AML-193 (cell line): Measurements from ENCODE around the gene PARD3B.

Source experiments
- DNase-seq, 2 experiments: peaks; one replicate each; lab custom pipeline; 2025; lab: John Stamatoyannopoulos, UW

The PARD3B gene

DNA sequence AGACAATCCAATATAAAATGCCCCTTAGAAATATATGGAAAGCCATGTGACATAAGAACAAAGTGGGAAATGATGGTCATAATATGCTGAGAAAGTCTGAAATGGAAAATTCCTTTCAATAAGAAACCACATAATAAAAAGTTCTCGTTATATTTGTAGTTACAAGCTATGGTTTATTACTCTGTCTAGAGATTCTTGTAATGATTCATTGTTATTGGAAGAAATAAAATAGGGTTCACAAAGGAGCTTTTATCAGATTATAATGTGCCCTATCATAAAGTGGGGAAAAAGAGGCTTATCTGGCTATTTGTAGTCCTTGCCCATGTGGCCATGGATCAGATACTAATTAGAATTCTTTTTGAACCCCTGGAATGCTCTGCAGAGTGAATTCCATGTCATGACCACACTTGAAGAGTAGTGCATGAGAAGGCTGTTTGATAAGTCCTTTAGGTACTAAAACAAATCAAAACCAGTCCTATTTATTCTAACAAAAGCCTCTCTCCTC lies 716.3 kb downstream of the PARD3B start:
- no peak for DNase-seq

GRCh38 chr2:205267323-205267722 lies 722.0 kb downstream of the PARD3B start:
- no peak for DNase-seq

DNA sequence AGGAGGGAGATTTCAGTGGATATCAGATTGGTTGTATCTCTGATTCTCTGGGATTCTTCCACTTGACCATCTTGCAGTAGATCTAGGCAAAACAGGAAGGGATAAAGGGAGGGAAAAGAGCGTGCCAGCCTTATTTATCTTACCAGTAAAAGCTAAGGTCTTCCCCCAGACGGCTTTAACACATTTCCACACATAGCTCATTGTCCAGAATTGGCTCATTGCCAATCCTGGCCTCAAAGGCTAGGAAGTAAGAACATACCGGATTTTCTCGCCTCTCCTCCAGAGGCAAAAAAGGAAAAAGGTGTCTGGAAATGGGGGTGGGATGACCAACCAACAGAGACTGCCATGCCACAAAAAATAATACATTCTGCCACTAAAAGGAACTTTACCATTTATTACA lies 725.4 kb downstream of the PARD3B start:
- DNase-seq = no peak

DNA sequence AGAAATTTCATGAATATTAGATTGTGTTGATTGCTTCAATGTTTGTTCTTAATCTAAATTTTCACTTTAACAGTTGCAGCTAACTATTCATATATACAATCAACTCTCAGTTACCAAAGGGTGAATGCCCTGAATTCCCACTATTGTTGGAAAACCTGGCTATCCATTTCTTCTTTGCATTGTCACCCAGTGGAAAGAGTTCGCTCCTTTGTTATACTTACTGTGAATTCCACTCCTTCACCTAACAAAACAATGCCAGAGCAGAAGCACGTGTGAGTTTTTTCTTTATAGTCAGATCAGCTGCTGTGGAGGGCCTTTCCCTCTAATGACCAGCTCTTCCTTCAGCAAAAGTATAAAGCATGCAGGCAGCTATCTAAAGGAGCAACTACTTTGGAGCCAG lies 727.9 kb downstream of the PARD3B start:
- DNase-seq = no peak

DNA sequence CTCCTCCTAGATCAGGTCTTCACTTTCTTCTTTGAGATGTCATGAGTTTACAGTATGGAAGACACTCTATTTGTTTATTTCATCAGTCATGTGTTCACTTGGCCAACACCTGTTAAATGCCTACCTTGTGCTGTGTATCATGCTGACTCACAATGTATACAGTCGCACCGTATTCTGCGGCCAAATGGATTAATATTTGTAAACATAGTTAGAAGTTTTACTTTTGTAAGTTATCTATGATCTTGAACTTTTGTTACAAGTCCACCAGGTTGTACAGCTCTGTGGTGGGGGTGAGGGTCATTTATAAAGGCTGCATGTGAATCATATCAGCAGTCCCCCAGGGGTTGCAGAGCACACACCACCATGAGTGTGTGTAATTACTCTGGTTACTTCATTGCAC lies 728.4 kb downstream of the PARD3B start:
- DNase-seq = no peak

DNA sequence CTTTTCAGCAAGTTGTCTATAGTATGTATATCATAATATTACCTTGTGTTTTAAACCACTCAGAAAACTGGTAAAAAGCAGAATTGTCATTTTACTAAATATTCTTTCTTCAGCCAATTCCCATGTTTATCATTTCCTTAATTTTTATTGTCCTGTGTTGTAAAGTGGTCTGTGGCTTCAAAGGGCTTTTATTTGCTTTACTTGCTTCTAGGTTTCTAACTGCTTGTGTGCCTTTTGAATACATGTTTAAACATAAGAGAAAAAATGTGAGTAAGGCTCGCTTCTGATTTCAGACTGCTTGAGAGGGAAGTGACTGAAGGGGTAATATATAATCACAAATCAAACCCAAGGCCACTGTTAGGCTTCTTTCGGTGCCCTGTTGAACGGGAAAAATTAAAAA lies 729.5 kb downstream of the PARD3B start:
- DNase-seq = no peak

GRCh38 chr2:205276116-205276777 lies 731.0 kb downstream of the PARD3B start:
- DNase-seq = no peak

GRCh38 chr2:205280596-205281236 lies 735.4 kb downstream of the PARD3B start:
- DNase-seq = no peak

- DNase-seq = no peak
These were observed 738.5 kb downstream of the PARD3B start for GRCh38 chr2:205283736-205284270.

- no peak for DNase-seq
These were observed 739.1 kb downstream of the PARD3B start for GRCh38 chr2:205284334-205284733.

- no peak for DNase-seq
These were observed 742.0 kb downstream of the PARD3B start for GRCh38 chr2:205287316-205287715.

DNA sequence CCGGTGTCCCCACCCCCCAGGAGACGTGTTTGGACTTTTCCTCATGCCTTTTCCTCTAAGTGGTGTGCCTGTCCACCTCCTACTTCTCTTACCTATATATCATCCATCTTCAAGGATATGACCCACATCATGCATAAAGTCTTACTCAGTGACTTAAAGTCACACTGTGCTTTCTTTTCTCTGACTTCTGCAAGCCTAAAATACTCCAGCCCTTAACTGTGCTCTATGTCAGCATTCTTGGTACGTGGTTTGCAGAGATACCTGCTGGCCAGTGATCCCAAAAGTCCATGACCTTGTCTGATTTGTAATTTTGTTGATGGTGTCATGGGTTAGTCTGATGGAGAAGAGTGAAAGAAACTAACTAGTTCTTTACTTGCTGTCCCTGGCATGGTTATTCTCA lies 743.4 kb downstream of the PARD3B start:
- DNase-seq = no peak

GRCh38 chr2:205290299-205290698 lies 745.0 kb downstream of the PARD3B start:
- DNase-seq = no peak

GRCh38 chr2:205292665-205293295 lies 747.5 kb downstream of the PARD3B start:
- DNase-seq = no peak

- peak; percentile 57 to 62 for DNase-seq
These were observed 748.3 kb downstream of the PARD3B start for GRCh38 chr2:205293559-205293958.

DNA sequence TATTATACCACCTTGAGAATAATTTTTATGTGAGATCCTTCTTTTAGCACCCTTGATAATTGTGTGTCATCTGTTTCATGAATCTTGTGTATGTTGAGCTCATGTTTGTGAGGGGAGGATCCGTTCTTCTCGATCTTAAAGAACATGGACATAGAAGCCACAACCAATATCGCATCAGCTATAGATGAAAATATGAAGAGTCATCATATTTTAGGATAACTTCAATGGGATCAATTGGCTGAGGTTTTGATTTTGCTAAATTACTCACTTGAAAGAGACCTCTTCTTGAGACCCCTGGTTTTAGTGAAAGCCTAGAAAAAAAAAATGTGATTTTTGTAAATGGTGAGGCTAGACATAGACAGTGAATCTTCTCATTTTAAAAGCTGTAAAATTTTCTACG lies 751.7 kb downstream of the PARD3B start:
- DNase-seq = no peak

DNA sequence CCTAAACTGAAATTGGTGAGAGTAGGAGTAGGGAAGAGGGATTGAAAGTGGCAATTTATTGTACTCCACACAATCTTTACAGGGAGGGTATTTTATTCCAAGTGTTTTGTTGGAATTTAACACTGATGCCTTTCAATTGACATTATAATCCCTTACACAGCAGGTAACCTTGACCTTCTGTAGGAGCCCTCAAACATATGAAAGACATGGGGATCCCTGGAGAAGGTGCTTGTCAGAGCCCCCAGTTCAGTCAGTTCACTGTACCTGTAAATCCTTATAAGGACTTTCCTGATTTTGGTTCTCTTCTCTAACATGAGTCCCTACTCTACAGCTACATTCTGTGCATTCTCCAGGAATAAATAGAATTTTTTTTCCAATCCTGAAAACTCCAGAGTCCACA lies 752.1 kb downstream of the PARD3B start:
- DNase-seq = no peak

DNA sequence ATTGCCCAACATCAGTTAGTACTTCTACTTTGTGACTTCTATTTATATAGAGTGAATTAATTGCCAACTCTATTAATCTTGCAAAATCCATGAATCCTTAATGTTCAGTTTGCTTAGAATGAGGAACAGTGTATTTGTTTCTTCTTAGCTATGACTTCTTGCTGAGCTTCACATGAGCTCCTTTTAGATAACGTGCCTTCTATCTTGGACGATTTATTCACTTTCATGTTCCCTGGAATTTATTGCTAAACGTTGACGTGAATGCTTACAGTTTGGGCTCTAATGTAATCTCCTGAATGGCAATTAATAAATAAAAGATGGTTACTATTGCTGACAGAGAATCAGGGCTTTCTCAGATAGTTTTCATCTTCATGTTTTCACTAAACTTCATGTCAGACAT lies 752.6 kb downstream of the PARD3B start:
- no peak for DNase-seq

- no peak for DNase-seq
These were observed 765.9 kb downstream of the PARD3B start for GRCh38 chr2:205311201-205311600.

GRCh38 chr2:205321231-205321630 lies 776.0 kb downstream of the PARD3B start:
- no peak for DNase-seq

- DNase-seq = no peak
These were observed 778.7 kb downstream of the PARD3B start for GRCh38 chr2:205323929-205324328.

DNA sequence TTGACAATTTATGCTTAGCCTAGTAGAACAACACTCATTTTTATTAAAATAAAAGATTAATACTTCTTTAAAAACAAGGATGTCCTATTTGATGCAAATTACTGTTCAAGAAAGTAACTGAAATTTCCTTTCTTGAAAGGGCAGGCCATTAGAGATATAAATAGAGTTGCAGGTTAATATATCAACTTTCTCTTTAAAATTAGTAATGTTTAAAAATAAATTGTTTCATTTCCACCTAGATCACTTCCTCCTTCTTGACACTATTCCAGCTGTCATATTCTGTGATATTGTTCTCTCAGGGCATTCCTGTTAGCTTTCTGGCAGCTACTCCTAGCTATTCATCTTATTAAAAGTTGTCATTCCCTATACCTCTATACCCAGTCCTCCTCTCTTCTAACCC lies 779.1 kb downstream of the PARD3B start:
- no peak for DNase-seq

GRCh38 chr2:205333351-205333750 lies 788.1 kb downstream of the PARD3B start:
- DNase-seq = no peak
